GM21717 (cell line): ENCODE results near the gene YBX3.

ENCODE experiments used
- ATAC-seq: cut with Tn5 transposase; IDR thresholded peaks from one replicate; pipeline ENCODE4 v1.9.1; 2021; ENCODE audit warnings: mild to moderate bottlenecking, moderate library complexity; ENCODE audit not compliant: unreplicated experiment

YBX3 gene

DNA sequence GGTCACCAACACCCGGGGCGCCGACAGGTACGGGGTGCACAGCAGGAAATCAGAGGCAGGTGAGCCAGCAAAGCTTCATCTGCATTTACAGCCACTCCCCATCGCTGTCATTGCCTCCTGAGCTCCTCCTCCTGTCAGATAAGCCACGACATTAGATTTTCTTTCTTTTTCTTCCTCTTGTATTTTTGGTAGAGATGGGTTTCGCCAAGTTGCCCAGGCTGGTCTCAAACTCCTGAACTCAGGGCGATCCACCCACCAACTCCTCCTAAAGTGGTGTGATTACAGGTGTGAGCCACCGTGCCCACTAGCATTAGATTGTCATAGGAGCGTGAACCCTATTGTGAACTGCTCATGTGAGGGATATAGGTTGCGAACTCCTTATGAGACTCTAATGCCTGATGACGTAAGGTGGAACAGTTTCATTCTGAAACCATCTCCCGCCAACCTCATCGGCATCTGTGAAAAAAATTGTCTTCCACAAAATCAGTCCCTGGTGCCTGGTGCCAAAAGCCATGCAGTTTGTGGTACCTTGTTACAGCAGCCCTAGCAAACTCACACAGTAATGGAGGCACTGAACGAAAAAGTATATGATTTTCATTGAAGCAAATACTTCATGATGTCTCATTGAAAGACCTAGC is 50.8 kb downstream of the YBX3 start:
- ATAC-seq = no peak

DNA sequence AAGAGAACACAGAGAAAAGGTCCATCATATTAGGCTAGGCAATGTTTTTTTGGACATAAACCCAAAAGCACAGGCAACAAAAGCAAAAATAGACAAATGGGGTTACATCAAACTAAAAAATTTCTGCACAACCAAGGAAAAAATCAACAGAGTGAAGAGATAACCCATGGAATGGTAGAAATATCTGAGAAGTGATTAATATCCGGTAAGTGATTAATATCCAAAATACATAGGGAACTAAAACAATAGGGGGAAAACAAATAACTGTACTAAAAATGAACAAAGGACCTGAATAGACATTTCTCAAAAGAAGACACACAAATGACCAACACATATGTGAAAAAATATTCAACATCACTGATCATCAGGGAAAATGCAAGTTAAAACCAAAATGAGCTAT is 53.6 kb downstream of the YBX3 start:
- ATAC-seq = no peak

DNA sequence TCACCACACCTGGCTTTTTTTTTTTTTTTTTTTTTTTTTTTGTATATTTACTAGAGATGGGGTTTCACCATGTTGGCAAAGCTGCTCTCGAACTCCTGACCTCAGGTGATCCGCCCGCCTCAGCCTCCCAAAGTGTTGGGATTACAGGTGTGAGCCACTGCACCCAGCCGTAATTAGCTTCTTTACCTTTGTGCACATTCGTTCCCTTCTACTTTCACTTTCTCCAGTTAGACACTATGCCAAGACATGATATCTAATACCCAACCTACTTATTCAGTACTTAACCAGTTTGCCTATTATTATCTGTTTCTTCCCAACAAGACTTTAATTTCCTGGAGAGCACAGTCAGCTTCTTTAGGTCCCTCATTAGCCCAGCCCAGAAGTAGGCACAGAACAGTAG is 54.6 kb downstream of the YBX3 start:
- ATAC-seq = no peak

DNA sequence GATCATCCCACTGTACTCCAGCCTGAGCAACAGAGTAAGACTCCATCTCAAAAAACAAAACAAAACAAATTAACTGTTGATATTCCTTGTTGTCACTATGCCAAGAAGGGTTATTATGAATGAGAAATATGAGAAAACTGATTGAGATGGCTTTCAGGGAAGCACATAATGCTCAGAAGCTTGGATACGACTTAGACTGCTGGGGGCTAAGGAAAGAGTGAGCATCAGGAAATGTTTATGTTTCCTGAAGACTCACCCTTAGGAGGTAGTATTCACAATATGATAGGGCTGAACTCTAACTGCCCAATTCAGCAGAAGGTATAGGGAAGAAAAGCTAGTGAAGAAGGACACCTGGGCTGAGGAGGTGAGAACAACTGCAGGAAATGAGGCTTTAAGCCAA is 55.5 kb downstream of the YBX3 start:
- ATAC-seq = no peak

DNA sequence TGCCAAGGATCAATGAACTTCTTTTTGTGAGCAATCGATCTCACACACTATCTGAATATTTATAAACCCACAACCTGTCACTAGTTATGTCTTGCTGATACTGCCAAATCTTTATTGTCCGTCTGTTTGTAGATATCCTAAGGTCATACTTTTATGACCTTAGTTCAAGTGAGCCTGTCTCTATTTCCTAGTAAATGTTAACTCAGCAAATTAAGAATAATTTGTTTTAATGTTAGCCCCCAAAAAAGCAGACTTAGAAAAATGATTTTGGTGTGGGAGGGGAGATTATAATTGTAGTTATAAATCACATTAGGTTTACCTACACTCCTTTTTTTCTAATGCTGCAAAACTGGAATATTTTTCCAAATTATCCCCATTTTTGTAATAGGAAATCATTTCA is 58.6 kb downstream of the YBX3 start:
- ATAC-seq = no peak

DNA sequence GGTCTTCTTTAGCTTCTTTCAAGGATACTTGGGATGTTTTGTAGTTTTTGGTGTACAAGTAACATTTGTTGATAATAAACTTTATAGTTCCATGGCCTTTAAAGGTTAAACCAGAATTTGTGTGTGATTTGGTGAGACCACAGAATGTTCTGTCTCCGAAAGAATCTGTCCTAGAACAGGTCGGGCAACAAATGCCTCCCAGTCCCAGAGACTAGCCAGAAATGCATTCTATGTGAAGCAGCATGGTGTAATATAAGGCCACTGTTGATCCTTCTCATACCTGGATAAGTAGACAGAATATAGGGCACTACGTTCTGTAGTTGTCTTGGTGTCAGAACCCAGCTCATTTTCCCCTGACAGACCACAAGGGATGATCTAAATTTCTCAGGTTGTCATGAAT is 59.3 kb downstream of the YBX3 start:
- ATAC-seq = no peak

DNA sequence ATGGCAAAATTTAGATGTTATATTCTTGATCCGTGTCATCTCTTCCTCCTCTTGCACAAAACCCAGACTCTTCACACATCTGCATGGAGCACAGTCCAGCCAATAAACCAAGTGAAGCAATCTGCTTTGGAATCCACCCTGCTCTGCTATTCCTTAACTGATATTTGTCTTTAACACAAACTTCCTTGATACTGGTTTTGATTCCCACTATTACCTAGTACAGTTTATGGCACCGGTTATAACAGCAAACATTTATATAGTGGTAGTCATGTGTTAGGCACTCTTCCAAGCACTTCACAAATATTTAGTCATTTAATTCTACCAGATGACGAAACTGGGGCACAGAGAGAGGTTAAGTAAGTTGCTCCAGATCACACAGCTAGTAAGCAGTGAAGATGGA is 61.8 kb downstream of the YBX3 start:
- no peak for ATAC-seq

DNA sequence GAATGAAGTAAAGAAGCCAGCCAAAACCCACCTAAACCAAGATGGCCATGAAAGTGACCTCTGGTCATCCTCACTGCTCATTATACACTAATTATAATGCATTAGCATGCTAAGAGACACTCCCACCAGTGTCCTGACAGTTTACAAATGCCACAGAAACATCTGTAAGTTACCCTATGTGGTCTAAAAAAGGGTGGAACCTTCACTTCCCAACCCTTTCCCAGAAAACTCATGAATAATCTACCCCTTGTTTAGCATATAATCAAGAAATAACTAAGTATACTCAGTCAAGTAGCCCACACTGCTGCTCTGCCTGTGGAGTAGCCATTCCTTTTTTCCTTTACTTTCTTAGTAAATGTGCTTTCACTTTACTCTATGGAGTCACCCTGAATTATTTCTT is 69.1 kb downstream of the YBX3 start:
- ATAC-seq = no peak

DNA sequence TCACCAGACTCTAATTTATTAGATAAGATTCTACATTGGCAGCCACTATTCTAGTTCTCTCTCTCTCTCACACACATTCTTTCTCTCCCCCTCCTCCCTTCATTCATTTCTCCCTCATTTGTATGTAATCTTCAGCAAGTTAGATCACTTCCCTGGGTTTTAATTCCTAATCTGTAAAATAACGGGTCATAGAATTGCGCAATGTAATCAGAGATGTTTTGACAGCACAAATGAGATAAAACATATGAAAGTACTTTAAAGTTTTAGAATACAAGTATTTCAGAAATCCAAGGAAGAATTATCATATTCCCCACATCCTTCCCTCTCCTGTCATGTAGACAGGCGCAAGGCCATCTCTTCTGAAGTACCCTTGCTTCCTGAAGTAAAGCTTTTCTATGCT is 70.9 kb downstream of the YBX3 start:
- no peak for ATAC-seq
